Ascending aorta (tissue), 2 donors: ENCODE data around the gene CTNNA2. TPM values are rescaled to one million over a fixed set of nuclear protein-coding genes. Genes with fewer than 3 reads are reported as not detected.

Experiments
- DNase-seq, 2 donors: peaks; one replicate each; pipeline ENCODE4 v3.0.0-alpha.2; 2019; ENCODE audit warnings: low spot score in 2 of 2
- H3K27ac ChIP-seq, 2 donors: fragments of 200-600 bp; sonication (generic); one replicate each; pipeline ENCODE4 v1.5.1; 2016 to 2017; ENCODE audit warnings: mild to moderate bottlenecking in 1 of 2
- H3K27me3 ChIP-seq: fragments of 200-600 bp; sonication (generic); one replicate; pipeline ENCODE4 v1.5.1; 2017
- H3K36me3 ChIP-seq, 2 donors: fragments of 200-600 bp; sonication (generic); one replicate each; pipeline ENCODE4 v1.5.1; 2016
- H3K4me1 ChIP-seq, 2 donors: fragments of 200-600 bp; sonication (generic); one replicate each; pipeline ENCODE4 v1.5.1; 2016 to 2017; ENCODE audit warnings: mild to moderate bottlenecking in 1 of 2
- H3K4me3 ChIP-seq, 2 donors: fragments of 200-600 bp; sonication (generic); one replicate each; pipeline ENCODE4 v1.5.1; 2016 to 2017; ENCODE audit warnings: mild to moderate bottlenecking in 1 of 2
- H3K9me3 ChIP-seq, 2 donors: fragments of 200-600 bp; sonication (generic); one replicate each; pipeline ENCODE4 v1.5.1; 2016
- intact Hi-C: fragments of 100-400 bp; cut with DNase I; formaldehyde crosslinking; loops from one replicate; pipeline ENCODE4 v1.15.1; 2023
- total RNA-seq: library from RNA; depleted of rRNA; stranded (reverse); fragments of >200 nt; gene quantifications from one replicate; pipeline ENCODE4 v1.1.0, GENCODE V29; 2016
- TF ChIP-seq, protein P1 (sequence below), 3 experiments: fragments of 200-600 bp in 2 of 3; fragments of 450-650 bp in 1 of 3; sonication (generic) in 2 of 3; IDR thresholded peaks; one replicate each; pipeline ENCODE4 v1.5.1; 2016 to 2019; ENCODE audit warnings: antibody characterized with exemption in 3 of 3, mild to moderate bottlenecking in 1 of 3, moderate library complexity in 1 of 3

Gene CTNNA2
- total RNA-seq, 1 donor from 2014 or later: not detected

- H3K4me1 ChIP-seq: no peaks in the 10 kb centered on the region
- intact Hi-C loops: no loop called here
- H3K27me3 ChIP-seq: no peaks in the 10 kb centered on the region
- DNase-seq: no peak
- no peak overlapping the region for H3K27ac ChIP-seq
- H3K36me3 ChIP-seq: no peaks in the 10 kb centered on the region
- no peak overlapping the region for H3K4me3 ChIP-seq
- no peaks in the 10 kb centered on the region for H3K9me3 ChIP-seq
- TF ChIP-seq, protein P1, sequence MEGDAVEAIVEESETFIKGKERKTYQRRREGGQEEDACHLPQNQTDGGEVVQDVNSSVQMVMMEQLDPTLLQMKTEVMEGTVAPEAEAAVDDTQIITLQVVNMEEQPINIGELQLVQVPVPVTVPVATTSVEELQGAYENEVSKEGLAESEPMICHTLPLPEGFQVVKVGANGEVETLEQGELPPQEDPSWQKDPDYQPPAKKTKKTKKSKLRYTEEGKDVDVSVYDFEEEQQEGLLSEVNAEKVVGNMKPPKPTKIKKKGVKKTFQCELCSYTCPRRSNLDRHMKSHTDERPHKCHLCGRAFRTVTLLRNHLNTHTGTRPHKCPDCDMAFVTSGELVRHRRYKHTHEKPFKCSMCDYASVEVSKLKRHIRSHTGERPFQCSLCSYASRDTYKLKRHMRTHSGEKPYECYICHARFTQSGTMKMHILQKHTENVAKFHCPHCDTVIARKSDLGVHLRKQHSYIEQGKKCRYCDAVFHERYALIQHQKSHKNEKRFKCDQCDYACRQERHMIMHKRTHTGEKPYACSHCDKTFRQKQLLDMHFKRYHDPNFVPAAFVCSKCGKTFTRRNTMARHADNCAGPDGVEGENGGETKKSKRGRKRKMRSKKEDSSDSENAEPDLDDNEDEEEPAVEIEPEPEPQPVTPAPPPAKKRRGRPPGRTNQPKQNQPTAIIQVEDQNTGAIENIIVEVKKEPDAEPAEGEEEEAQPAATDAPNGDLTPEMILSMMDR (IDR thresholded peaks at IDR 0.05): no peak
Observed at GRCh38 chr2:79573895-79574674, 61.2 kb downstream of the CTNNA2 start.

- Histone ChIP-seq H3K36me3 (no peaks in the 10 kb centered on the region), H3K4me1 (no peaks in the 10 kb centered on the region), H3K27me3 (no peaks in the 10 kb centered on the region), H3K4me3 (no peak overlapping the region), H3K27ac (no peak overlapping the region), H3K9me3 (no peaks in the 10 kb centered on the region)
- TF ChIP-seq, protein P1 (IDR thresholded peaks at IDR 0.05): no peak
- intact Hi-C loops: no loop called here
- DNase-seq: no peak
Observed at GRCh38 chr2:79576451-79576850, 63.6 kb downstream of the CTNNA2 start.

GRCh38 chr2:79578952-79579351 is 66.1 kb downstream of the CTNNA2 start:
- H3K9me3 ChIP-seq: no peaks in the 10 kb centered on the region
- no peak overlapping the region for H3K4me3 ChIP-seq
- no peaks in the 10 kb centered on the region for H3K4me1 ChIP-seq
- intact Hi-C loops: no loop called here
- DNase-seq: no peak
- TF ChIP-seq, protein P1 (IDR thresholded peaks at IDR 0.05): no peak
- H3K27me3 ChIP-seq: no peaks in the 10 kb centered on the region
- H3K27ac ChIP-seq: no peak overlapping the region
- no peaks in the 10 kb centered on the region for H3K36me3 ChIP-seq

- Histone ChIP-seq H3K4me1 (no peaks in the 10 kb centered on the region), H3K36me3 (no peaks in the 10 kb centered on the region), H3K4me3 (no peak overlapping the region), H3K27me3 (no peaks in the 10 kb centered on the region), H3K27ac (no peak overlapping the region), H3K9me3 (no peaks in the 10 kb centered on the region)
- intact Hi-C loops: no loop called here
- TF ChIP-seq, protein P1 (IDR thresholded peaks at IDR 0.05): no peak
- DNase-seq: no peak
Observed at GRCh38 chr2:79580175-79580574, 67.3 kb downstream of the CTNNA2 start.

- Histone ChIP-seq H3K4me1 (no peaks in the 10 kb centered on the region), H3K36me3 (no peaks in the 10 kb centered on the region), H3K9me3 (no peaks in the 10 kb centered on the region), H3K27me3 (no peaks in the 10 kb centered on the region), H3K4me3 (no peak overlapping the region), H3K27ac (no peak overlapping the region)
- intact Hi-C loops: no loop called here
- TF ChIP-seq, protein P1 (IDR thresholded peaks at IDR 0.05): no peak
- DNase-seq: no peak
Observed at GRCh38 chr2:79585701-79586433, 73.0 kb downstream of the CTNNA2 start.
